Fibroblast of skin of right quadriceps (primary cell): ENCODE measurements around the gene STON2.

Experiments
- DNase-seq: peaks from one replicate; pipeline ENCODE4 v3.0.0-alpha.2; 2013

The STON2 gene

DNA sequence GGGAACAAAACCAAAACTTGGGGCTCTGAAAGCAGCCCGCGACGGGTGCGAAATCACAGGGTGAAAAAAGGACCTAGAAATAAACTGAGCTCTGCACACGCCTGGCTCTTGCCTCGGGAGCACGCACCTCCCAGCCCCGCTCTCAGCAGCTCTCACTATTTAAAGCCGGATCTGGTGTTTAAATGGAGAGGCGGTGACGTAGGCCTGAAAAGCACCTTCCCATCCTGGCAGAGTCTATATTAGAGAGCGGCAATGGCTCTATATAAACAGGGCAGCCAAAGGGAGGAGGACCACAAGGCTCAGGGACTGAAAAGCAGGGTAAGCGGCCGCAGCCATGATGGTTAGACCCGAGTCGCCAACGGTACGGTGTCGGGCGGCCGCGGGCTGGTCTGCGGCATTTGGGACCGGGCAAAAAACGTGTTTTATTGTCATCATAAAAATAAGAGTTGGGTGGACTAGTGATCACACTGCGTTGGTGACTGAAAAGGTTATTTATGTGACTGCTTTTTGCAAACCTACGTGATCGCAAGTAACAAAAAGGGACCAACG lies 180.8 kb downstream of the STON2 start:
- peak; percentile 98 for DNase-seq

DNA sequence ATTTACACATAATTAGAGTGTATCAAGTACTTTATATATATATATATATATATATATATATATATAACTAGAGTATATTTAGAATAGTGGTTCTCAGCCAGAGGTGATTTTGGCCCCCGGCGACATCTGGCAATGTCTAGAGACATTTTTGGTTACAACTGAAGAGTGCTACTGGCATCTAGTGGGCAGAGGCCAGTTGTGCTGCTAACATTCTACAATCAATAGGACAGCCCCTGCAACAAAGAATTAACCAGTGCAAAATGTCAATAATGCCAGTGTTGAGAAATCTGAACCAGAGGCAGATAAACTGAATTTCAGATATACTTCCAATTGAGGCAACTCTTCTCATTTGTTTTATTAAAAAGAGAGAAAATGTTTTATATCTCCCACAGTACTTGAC lies 188.3 kb downstream of the STON2 start:
- peak; percentile 13 for DNase-seq
